ENCODE measurements around the gene GADD45G. TPM values are rescaled to one million over a fixed set of nuclear protein-coding genes. Genes with fewer than 3 reads are reported as not detected.

Gene GADD45G
- total and polyA plus RNA-seq, 10 of the 15 experiments (the other 5 are each of a cell fraction or from before 2014, with no cell fraction given) = 0.07 to 1.00 (median 0.29) TPM; not detected in 4

DNA sequence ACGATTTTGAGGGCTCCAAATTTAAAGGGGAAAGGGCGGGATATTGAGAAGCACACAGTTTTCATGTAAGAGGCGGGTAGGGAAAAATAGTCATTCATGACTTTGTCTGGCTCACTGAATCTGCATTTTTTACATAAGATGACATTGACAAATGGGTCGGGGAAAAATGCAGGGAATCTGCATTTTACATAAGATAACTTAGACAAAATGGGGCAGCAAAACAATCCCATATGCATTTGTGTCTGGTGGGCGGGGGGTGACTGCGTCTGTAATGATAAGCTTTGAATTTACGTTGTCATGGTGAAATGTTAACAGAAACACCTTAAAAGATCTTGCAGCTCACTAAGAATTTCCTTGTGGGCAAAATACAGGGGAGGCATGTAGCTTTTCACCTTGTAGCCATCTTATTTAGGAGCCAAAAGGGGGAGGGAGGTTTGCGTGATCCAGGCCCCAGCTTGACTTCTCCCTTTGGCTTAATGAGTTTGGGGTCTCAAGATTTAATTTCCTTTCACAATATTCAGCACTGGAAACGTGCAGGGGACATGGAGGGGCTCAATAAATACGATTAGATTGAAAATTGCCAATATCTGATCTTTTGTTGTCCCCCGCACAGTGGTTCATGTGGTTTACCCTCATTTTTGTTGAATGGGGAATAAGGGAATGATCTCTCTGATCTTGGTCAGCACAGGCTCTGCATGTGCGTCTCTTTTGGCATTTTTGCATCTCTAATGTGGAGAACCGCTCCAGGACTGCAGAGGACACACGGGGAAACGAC is 41.1 kb upstream of the GADD45G start:
- FAIRE-seq (no peak), DNase-seq (ENCODE audit: low read depth, low spot score) (no peak), ATAC-seq (no peak)
- ChIA-PET RAD21 (ENCODE audit: unreplicated experiment) (interaction anchor here (0.8 to 1.4 kb wide), 5 partner anchors 8 to 180 kb away, joined by 3 to 5 read pairs (median 4); no protein-coding TSS in a partner anchor), SMC1A (ENCODE audit: uncharacterized antibody, unreplicated experiment) (interaction anchor here (0.9 to 1.6 kb wide), 5 partner anchors 8 to 140 kb away, joined by 3 to 6 read pairs (median 4); no protein-coding TSS in a partner anchor), POLR2A (interaction anchor here (0.9 kb wide), 1 partner anchor 8 kb away, joined by 4 read pairs; no protein-coding TSS in a partner anchor), CTCF (interaction anchor here (0.8 to 3.9 kb wide), 15 partner anchors 8 to 189 kb away, joined by 3 to 46 read pairs (median 4); no protein-coding TSS in a partner anchor)
- Histone ChIP-seq H3K27ac (ENCODE audit: control insufficient read depth, insufficient read depth) (no peak overlapping the region), H3K27me3 (replicated peaks in 1 of 2; ENCODE audit: control insufficient read depth in 2 of 2, insufficient read depth in 2 of 2, low read length in 1 of 2) (no peaks in the 10 kb centered on the region), H3K4me1 (ENCODE audit: control insufficient read depth, insufficient read depth, low read length) (peaks cover 6% of the 10 kb centered on the region; the same call in 1 of the 2 replicates), H3K9ac (ENCODE audit: control insufficient read depth, insufficient read depth, low read length) (no peak overlapping the region), H4K20me1 (ENCODE audit: control insufficient read depth, insufficient read depth) (no peaks in the 10 kb centered on the region), H2AFZ (ENCODE audit: control insufficient read depth, low read depth, low read length) (peak overlapping the region; percentile 83), H3K79me2 (ENCODE audit: control insufficient read depth, insufficient read depth, low read length) (no peaks in the 10 kb centered on the region), H3K36me3 (ENCODE audit: control insufficient read depth in 2 of 2, insufficient read depth in 2 of 2, low read length in 1 of 2) (no peaks in the 10 kb centered on the region), H3K4me3 (no peak overlapping the region), H3K9me3 (replicated peaks; ENCODE audit: control insufficient read depth, insufficient read depth, low read length) (no peaks in the 10 kb centered on the region; the same call in 2 of the 3 replicates), H3K4me2 (ENCODE audit: control insufficient read depth, insufficient read depth) (peak overlapping the region; percentile 34; the same call in 1 of the 2 replicates)
- 48% methylated on average over 15 of the region's 15 CpGs for WGBS (ENCODE audit: insufficient coverage, insufficient replicate concordance, low lambda C conversion rate, missing lambda C conversion rate)
- intact Hi-C loops (cut with micrococcal nuclease; ENCODE audit: unreplicated experiment) (loop anchor here (5.0 kb wide), 1 partner anchor 246 kb away; the partner anchor contains the start of gene SECISBP2), in situ Hi-C loops (cut with MboI) (no loop called here)
- BruUV-seq (replicated peaks) = no TSS peak
- TF ChIP-seq RBBP5 (conservative IDR thresholded peaks at IDR 0.05) (no peak), ZSCAN29 (IDR thresholded peaks at IDR 0.05) (no peak), TBL1XR1 (IDR thresholded peaks at IDR 0.05; ENCODE audit: low read depth, low read length) (no peak), SIN3A (IDR thresholded peaks at IDR 0.05; ENCODE audit: low read depth, low read length) (no peak), SREBF2 (IDR thresholded peaks at IDR 0.05; ENCODE audit: low read length) (no peak), KAT2A (conservative IDR thresholded peaks at IDR 0.05; ENCODE audit: control insufficient read depth, low read depth, low read length) (no peak), SPI1 (IDR thresholded peaks at IDR 0.05; ENCODE audit: borderline replicate concordance, insufficient read depth, low read depth, low read length) (no peak), IKZF2 (IDR thresholded peaks at IDR 0.05) (no peak), SMAD1 (IDR thresholded peaks at IDR 0.05; ENCODE audit: low read depth, partially characterized antibody) (no peak), DPF2 (IDR thresholded peaks at IDR 0.05) (no peak)
- TF ChIP-seq, protein P1, sequence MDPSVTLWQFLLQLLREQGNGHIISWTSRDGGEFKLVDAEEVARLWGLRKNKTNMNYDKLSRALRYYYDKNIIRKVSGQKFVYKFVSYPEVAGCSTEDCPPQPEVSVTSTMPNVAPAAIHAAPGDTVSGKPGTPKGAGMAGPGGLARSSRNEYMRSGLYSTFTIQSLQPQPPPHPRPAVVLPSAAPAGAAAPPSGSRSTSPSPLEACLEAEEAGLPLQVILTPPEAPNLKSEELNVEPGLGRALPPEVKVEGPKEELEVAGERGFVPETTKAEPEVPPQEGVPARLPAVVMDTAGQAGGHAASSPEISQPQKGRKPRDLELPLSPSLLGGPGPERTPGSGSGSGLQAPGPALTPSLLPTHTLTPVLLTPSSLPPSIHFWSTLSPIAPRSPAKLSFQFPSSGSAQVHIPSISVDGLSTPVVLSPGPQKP (IDR thresholded peaks at IDR 0.05; ENCODE audit: low read depth, low read length) = no peak
- TF ChIP-seq, protein P2, sequence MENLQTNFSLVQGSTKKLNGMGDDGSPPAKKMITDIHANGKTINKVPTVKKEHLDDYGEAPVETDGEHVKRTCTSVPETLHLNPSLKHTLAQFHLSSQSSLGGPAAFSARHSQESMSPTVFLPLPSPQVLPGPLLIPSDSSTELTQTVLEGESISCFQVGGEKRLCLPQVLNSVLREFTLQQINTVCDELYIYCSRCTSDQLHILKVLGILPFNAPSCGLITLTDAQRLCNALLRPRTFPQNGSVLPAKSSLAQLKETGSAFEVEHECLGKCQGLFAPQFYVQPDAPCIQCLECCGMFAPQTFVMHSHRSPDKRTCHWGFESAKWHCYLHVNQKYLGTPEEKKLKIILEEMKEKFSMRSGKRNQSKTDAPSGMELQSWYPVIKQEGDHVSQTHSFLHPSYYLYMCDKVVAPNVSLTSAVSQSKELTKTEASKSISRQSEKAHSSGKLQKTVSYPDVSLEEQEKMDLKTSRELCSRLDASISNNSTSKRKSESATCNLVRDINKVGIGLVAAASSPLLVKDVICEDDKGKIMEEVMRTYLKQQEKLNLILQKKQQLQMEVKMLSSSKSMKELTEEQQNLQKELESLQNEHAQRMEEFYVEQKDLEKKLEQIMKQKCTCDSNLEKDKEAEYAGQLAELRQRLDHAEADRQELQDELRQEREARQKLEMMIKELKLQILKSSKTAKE (IDR thresholded peaks at IDR 0.05; ENCODE audit: low read depth, poor library complexity, severe bottlenecking) = no peak
- TF ChIP-seq, protein P3, sequence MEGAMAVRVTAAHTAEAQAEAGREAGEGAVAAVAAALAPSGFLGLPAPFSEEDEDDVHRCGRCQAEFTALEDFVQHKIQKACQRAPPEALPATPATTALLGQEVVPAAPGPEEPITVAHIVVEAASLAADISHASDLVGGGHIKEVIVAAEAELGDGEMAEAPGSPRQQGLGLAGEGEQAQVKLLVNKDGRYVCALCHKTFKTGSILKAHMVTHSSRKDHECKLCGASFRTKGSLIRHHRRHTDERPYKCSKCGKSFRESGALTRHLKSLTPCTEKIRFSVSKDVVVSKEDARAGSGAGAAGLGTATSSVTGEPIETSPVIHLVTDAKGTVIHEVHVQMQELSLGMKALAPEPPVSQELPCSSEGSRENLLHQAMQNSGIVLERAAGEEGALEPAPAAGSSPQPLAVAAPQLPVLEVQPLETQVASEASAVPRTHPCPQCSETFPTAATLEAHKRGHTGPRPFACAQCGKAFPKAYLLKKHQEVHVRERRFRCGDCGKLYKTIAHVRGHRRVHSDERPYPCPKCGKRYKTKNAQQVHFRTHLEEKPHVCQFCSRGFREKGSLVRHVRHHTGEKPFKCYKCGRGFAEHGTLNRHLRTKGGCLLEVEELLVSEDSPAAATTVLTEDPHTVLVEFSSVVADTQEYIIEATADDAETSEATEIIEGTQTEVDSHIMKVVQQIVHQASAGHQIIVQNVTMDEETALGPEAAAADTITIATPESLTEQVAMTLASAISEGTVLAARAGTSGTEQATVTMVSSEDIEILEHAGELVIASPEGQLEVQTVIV (IDR thresholded peaks at IDR 0.05; ENCODE audit: borderline replicate concordance, partially characterized antibody) = no peak

Data from GM12878 (cell line).